Chondrocyte (in vitro differentiated cells): ENCODE data around the gene SAP30L. TPM values are rescaled to one million over a fixed set of nuclear protein-coding genes. Genes with fewer than 3 reads are reported as not detected.

Source experiments
- DNase-seq: peaks from one replicate; pipeline ENCODE4 v3.0.0; 2021; ENCODE audit warnings: mixed read lengths, low spot score
- H3K27ac Mint-ChIP-seq: one replicate; pipeline ENCODE4 v1.8.0; 2021; ENCODE audit warnings: mild to moderate bottlenecking, moderate library complexity, mixed read lengths; ENCODE audit not compliant: unreplicated experiment
- H3K27me3 Mint-ChIP-seq: 2 replicates; pipeline ENCODE4 v1.8.0; 2021; ENCODE audit warnings: low read depth, mixed read lengths
- H3K36me3 Mint-ChIP-seq: 2 replicates; pipeline ENCODE4 v1.8.0; 2021; ENCODE audit warnings: low read depth, mixed read lengths
- H3K4me1 Mint-ChIP-seq: 2 replicates; pipeline ENCODE4 v1.8.0; 2021; ENCODE audit warnings: low read depth, mild to moderate bottlenecking, mixed read lengths
- H3K4me3 Mint-ChIP-seq: one replicate; pipeline ENCODE4 v1.8.0; 2021; ENCODE audit warnings: mild to moderate bottlenecking, moderate library complexity, mixed read lengths; ENCODE audit not compliant: unreplicated experiment
- H3K9me3 Mint-ChIP-seq: 2 replicates; pipeline ENCODE4 v1.8.0; 2021; ENCODE audit warnings: low read depth, mixed read lengths
- CTCF ChIP-seq: fragments of 200-600 bp; sonication (generic); IDR thresholded peaks from 2 replicates; pipeline ENCODE4 v1.5.0; 2021; ENCODE audit warnings: antibody characterized with exemption, mild to moderate bottlenecking, moderate library complexity
- total RNA-seq: library from RNA; stranded (reverse); gene quantifications from 3 replicates; pipeline ENCODE4 v1.2.1, GENCODE V29; 2021

SAP30L gene
- total RNA-seq, 1 donor from 2014 or later = 33.8 TPM

GRCh38 chr5:154498994-154499393, 53.2 kb downstream of the SAP30L start:
- Mint-ChIP-seq H3K4me3 (no peak overlapping the region), H3K4me1 (no peaks in the 10 kb centered on the region), H3K27ac (no peak overlapping the region), H3K9me3 (no peaks in the 10 kb centered on the region), H3K36me3 (no peaks in the 10 kb centered on the region), H3K27me3 (peaks cover 72% of the 10 kb centered on the region)
- DNase-seq = no peak
- TF ChIP-seq CTCF = no peak

- H3K27me3 Mint-ChIP-seq = peaks cover 55% of the 10 kb centered on the region
- no peaks in the 10 kb centered on the region for H3K9me3 Mint-ChIP-seq
- TF ChIP-seq CTCF = no peak
- H3K36me3 Mint-ChIP-seq = no peaks in the 10 kb centered on the region
- no peak for DNase-seq
- no peak overlapping the region for H3K4me3 Mint-ChIP-seq
- H3K27ac Mint-ChIP-seq = no peak overlapping the region
- H3K4me1 Mint-ChIP-seq = no peaks in the 10 kb centered on the region
These were observed 55.8 kb downstream of the SAP30L start for GRCh38 chr5:154501566-154501965.

- Mint-ChIP-seq H3K27me3 (peaks cover 58% of the 10 kb centered on the region), H3K9me3 (no peaks in the 10 kb centered on the region), H3K4me1 (no peaks in the 10 kb centered on the region), H3K4me3 (no peak overlapping the region), H3K27ac (no peak overlapping the region), H3K36me3 (no peaks in the 10 kb centered on the region)
- no peak for DNase-seq
- TF ChIP-seq CTCF = no peak
These were observed 56.4 kb downstream of the SAP30L start for GRCh38 chr5:154502180-154502579.

- DNase-seq = no peak
- TF ChIP-seq CTCF = no peak
- Mint-ChIP-seq H3K27ac (no peak overlapping the region), H3K4me3 (no peak overlapping the region), H3K36me3 (no peaks in the 10 kb centered on the region), H3K9me3 (no peaks in the 10 kb centered on the region), H3K4me1 (no peaks in the 10 kb centered on the region), H3K27me3 (peaks cover 60% of the 10 kb centered on the region)
These were observed 57.9 kb downstream of the SAP30L start for GRCh38 chr5:154503698-154504039.

GRCh38 chr5:154505567-154505966, 59.8 kb downstream of the SAP30L start:
- Mint-ChIP-seq H3K4me1 (no peaks in the 10 kb centered on the region), H3K27ac (no peak overlapping the region), H3K27me3 (peaks cover 62% of the 10 kb centered on the region), H3K9me3 (no peaks in the 10 kb centered on the region), H3K4me3 (no peak overlapping the region), H3K36me3 (peaks cover 2% of the 10 kb centered on the region)
- TF ChIP-seq CTCF = no peak
- DNase-seq = no peak
